CD4-positive, alpha-beta T cell treated with Interleukin-21 for 1 hour (primary cell): ENCODE data around the gene CCDC80.

Source experiments
- DNase-seq: peaks from one replicate; pipeline ENCODE4 v3.0.0-alpha.2; 2020

The CCDC80 gene

DNA sequence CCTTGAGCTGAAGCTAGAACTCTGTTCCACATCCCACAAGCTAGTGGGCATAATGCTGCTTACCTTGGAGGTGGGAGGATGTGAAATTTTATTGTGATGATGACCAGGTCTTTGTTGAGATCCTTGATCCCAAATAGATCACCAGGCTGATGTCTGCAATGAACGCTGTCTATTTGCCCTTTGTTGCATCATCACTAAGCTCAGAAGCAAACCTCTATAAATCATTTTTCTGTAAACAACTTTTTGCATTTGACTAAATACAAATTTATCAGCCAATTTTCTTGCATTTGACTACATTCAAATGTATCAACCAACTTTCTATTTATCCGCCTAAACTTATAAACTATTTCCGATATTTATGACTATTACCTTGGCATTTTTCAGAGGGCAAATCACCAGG, 9.7 kb downstream of the CCDC80 start:
- no peak for DNase-seq

DNA sequence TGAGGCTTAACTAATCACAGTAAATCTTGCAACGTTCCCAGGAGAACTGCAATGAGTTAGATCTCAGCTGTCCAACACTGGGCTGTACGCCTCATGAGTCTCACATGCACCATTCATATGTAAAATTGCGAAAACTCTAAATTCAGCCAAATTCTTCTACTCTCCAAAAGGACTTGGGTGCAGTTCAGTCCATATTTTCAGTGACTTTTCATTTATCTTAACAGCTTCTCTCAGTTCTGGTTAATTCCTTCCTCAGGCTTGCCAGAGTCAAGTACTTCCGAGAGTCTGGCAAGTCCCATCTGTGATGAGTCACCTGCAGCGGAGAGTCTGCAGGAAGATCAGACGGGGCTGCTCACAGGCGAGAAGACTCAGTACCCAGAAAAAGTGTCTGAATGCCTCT, 11.5 kb downstream of the CCDC80 start:
- no peak for DNase-seq

DNA sequence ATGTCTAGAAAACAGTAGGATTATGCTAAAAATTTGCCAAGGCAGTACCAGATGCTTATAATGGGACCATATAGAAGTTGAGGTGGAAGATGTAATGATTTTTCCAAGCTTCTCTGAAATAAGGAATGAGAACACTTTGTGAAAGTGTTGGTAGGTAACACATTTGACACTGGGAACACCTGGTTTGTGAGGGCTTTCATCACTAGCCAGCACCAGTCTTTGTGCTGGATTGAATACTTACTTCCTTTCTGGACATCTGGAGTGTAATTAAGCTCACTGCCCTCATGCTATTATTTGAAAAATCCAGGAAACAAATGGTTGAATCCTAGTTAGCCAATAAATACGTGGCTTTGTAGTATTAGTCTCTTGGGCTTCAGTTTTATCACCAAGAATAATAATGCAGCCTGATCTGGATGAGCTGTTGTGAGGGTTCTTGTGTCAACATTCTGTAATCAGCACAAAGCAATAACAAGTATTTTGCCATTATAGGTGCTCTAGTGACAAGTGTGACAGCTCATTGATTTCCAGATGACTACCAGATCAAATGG, 12.9 kb downstream of the CCDC80 start:
- DNase-seq = no peak

DNA sequence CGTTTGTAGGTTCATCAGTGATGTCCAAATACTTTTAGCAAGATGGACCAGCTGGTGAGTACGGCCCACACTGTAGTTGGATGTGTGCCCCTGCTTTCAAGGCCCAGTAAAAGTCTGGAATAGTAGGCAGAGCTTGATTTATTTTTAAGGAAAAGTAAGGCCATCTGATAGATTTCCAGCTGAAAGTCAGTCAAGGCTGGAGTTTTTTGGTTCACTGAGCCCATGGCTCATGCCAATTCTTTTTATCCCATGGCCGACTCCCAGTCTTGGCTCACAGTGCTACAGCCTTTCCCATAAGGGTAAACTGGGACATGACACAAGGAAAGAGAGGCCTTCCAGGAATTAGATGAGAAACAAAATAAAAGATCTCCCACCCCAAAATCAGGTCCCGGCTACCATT, 13.5 kb downstream of the CCDC80 start:
- DNase-seq = no peak

DNA sequence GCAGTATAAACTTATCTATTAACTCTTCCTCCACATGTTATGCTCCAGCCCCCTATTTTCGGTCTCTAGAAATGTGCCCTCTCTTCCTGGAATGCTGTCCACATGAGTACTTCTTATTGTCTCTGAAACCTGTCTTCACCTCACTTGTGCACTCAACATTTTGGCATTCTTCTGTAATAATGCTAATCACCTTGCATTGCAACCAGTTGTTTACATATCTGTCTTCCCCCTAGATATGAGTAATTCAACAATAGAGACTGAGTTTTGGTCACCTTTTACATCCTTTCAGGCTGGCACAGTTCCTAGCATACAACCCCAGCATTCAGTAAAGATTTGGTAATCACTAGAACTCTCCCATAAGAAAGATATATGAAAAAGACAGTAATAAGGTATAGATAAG, 17.2 kb downstream of the CCDC80 start:
- DNase-seq = no peak

DNA sequence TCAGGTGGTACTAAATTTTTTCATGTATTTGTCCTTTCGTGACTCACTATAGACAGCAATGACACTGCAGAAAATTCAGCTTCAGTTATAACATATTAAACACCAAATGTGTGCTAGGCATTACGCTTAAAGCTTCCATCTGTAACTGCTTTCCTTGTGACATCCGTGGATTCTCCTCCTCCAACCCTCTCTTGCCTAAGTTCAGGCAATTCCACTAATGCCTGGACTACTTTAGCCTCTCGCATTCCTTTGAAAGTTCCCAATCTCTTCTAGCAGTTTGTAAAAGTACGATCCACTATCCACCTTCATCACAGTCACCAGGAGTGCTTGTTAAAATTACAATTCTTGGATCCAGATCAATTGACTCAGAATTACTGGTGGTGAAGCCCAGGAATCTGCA, 17.7 kb downstream of the CCDC80 start:
- DNase-seq = no peak

DNA sequence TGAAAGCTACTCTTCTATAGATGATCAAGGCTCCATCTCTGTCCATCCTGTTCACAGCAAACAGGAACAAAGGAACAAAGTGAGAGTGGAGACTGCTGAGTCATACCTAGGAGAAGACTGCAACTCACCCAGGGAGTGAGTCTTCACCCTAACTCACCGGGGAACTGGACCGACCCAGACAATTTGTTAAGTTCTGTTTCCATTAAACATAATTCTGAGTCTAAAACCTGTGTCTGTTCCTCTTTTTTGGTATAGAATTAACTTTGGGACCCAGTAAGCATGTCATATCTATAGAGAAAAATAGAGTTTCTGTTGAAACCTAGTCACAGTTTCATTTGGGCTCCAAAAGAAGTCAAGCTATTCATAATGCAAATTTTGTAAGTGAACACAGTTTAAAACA, 21.6 kb downstream of the CCDC80 start:
- no peak for DNase-seq

DNA sequence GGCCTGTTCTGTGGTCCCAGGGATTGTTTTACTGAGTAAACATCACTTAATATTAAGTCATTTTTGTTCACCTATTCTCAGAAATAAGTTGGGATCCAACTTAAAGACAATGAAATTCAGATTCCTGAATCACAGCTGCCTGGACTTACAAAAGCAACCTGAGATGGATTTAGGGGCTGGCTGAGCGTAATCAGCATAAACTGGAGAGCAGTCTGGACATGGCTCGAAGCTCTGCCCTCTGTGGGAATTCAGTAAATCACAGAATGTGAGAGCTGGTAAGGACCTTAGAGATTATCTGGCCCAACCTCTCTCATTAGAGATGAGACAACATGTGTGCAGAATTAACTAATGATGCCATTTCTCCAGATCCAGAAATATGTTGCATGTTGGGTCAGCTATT, 23.7 kb downstream of the CCDC80 start:
- DNase-seq = no peak

DNA sequence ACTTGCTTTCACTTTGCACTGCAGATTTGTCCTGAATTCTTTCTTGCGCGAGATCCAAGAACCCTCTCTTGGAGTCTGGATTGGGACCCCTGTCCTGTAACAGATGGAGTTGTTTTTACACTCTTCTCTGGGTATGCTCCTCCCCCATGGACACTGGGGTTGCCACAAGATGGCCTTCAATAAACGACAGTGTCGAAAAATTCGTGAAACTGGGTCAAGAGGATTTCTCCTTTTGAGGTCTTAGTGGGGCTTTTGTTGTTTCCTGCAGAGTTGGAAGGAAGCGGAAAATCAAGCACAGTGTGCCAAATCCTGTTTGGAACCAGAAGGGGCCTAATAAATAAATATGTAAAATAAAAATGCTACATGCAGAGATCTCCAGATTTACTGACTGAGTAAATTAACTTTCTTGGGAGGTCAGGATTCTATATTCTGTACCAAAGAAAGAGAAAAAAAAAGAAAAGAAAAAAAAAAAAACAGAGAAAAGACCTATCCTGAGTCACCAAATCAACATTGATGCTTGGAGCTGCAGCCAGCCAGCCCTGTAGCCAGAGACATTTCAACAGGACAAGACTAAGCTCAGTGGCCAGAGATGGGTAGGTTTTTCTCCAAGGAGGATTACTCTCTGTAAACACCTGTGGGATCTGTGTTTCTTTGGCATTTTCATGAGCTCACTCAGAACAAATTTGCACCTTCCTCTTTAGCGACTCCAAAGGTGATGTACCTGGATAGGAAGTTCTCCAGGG, 24.8 kb downstream of the CCDC80 start:
- no peak for DNase-seq

DNA sequence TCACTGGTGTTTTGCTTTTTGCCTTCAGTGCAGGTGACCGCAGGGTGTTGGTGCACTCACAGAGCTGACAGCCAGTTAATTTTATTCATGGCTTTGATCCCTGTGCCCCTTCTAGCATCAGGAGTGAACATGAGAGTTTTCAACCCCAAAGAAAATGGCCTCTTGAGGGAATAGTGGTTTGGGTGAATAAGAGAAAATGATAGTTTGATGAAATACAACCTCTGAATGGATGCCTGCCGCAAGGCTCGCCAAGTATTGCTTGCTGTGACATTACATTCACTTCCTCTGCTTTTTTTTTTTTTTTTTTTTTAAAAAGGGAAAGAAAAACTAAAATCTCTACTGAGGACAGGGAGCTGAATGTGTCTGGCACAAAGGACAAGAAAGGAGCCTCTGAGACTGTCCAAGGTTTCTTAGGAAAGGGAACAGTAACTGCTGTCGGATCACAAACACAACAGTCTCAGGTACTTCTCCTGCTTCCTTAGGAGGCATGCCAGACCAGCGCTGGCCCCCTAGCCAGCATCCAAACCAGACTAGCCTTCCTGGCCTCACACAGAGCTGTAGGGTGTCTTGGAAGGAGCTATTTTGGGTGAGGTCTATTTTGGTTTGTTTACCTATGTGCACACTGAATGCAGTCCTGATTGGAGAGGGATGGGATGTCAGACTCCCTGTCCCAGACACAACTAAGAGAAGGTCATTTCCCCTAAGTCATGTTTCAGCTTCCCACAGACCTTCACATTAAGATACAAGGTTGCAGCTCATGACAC, 29.0 kb downstream of the CCDC80 start:
- DNase-seq = no peak

DNA sequence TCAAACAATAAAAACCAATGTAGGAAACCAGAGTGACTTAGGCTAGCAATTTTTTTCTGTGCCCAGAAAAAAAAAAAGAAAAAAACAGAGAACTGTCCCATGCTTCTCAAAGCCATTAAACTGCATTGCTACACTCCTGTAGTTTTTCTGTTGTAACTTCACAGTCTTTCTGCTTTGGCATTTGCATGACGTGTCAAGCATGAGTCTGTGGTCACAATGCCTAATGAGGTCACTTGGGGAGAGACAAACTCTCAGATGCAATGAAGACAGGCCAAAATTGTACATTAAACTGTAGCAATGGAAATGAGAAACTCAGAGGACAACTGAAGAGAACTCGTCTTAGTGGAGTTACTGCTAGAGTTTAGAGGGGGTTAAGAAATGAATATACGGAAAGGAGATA, 30.8 kb downstream of the CCDC80 start:
- DNase-seq = no peak

DNA sequence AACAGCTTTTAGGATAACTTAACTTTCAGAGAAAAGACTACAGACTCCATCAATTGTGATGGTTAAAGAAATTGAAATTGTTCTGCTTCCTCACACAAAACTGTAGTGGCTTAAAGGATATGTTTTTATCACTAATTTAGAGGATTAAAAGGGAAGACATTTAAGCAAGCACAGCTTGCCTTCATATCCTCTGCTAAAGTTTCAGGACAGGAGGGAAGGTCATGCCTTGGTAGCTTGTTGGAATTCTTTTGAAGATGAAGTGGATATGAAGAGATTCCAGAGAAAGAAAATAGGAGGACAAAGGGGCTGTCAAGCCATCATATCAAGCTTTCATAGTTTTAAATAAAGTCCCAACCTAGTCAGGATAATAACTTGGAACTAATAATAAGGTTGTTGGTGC, 33.1 kb downstream of the CCDC80 start:
- DNase-seq = no peak

DNA sequence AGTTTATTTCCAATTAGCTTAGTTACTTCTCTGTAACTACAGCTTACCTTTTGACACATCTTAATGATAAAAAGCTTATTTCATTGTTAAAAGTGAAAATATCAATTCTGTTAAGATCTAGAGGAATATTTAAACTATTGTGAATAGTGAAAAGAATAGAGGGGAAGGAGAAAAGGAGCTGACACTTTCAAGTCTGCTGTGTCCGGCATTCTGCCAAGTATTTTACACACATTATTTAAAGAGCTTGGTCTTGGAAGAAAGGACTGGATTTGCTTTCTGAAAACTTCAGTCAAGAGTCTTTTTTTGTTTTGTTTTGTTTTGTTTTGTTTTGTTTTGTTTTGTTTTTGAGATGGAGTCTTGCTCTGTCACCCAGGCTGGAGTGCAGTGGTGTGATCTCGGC, 34.8 kb downstream of the CCDC80 start:
- no peak for DNase-seq

DNA sequence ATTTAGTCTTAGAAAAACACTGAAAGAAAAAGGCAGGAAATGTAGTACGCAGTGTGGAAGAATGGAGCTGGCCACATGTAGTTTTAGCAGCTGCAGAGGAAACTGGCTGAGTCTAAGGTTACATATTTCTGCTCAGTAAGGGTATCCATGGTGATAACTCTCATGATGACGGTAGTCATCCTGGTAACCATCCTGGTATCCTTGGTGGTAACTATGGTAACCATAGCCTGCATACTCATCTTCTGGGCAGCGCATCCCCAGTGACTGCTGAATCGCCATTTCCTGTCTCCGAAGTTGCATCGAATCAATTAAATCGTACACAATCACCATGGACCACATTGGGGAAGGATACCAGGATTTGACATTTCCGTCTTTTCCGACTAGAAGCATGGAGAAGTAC, 35.7 kb downstream of the CCDC80 start:
- no peak for DNase-seq

DNA sequence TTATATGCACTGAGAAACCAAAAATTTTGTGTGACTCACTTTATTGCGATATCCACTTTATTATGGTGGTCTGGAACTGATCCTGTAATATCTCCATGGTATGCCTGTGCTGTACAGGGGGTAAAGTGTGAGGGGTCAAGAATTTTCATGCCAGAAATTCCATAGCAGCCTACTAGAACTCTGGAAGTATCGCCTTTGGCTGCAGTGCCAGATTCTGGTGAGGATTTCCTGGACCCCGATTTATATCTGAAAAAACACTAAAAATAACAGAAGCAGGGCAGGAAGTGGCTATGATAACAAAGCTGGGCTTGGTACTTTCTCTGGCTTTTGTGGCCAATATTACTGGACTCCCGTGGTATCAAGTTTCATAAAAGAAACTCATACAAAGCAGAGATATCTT, 36.4 kb downstream of the CCDC80 start:
- DNase-seq = no peak

DNA sequence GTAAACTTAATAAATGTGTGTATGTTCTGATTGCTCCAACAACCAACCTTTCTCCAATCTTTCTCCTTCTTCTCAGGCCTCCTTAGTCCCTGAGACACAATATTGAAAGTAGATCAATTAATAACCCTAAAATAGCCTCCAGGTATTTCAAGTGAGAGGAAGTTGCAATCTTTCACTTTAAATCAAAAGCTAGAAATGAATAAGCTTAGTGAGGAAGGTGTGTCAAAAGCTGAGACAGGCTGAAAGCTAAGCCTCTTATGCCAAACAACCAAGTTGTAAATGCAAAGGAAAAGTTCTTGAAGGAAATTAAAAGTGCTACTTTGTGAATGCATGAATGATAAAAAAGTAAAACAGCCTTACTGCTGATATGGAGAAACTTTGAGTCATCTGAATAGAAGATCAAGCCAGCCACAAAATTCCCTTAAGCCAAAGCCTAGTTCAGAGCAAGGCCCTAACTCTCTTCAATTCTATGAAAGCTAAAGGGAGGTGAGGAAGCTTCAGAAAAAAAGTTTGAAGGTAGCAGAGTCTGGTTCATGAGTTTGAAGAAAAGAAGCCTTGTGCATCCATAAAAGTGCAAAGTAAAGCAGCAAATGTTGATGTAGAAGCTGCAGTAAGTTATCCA, 38.6 kb downstream of the CCDC80 start:
- DNase-seq = no peak

DNA sequence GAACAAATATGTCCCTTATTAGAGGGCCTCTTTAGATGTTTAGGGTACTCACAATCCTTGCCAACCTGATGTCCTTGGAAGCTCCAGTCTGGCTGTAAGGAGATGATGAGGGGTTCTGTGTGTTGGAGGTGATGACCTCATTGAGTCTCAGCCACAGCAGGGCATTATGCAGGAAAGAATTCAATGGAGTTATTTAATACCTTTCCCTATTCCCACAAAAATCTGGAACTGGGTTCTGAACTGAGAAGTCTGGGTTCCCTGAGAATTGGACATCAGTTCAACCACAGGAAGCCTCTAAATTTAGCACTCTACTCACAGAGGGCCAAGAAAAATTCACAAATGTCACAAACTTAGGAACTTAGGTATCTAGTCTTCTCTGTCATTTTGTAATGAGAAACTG, 42.2 kb downstream of the CCDC80 start:
- no peak for DNase-seq

DNA sequence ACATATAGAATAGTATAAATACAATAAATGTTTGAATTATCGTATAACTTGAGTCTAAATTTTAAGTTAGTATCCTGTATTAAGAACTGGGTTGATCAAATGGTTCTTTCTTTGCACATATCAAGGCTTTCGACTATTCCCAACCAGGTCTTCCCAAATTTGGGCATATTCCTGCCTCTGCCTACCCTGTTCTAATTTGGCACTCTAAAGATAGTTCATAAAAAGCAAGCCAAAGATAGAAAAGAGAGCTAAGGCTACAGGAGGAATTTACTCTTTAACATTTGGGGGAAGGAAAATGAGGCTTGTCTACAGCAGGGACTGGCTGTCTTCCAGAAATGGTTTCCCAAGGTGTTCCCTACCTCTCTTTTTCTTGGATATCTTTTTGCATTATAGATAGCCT, 43.0 kb downstream of the CCDC80 start:
- DNase-seq = no peak

DNA sequence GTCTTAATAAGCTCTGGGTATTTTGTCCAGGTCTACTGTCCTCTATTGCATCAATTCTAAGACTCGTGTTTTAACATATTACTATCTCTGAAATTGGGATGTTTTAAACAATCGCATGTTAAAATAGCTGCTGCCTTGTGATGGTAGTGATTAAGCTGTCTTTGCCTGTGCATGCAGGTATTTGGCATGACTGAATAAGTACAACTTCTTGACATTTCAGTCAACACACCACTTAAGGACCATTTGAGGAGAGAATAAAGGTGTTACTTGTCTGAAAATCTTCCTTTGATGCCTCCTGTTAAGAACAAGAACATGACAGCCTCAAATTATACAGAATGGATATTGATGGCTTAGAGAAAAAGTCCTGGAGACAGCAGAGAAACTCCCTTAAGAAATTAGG, 46.1 kb downstream of the CCDC80 start:
- no peak for DNase-seq

DNA sequence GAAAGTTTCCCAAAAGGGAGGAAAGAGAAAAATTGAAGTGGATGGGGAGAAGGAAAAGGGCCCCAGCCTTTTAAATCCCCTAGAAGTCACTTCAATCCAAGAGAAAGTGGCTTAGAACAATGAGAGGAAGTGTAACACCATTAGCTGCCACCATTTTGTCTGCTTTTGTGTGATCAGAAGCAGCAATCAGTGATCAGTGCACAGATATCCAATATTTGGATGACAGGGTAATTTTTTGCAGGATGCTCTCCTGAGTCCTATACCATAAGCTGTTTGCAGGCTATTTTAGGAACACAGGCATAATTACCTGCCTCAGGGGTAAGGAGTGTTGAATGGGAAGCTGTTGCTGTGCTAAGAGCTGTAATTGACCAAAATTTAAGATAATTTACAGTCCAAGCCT, 47.7 kb downstream of the CCDC80 start:
- no peak for DNase-seq

DNA sequence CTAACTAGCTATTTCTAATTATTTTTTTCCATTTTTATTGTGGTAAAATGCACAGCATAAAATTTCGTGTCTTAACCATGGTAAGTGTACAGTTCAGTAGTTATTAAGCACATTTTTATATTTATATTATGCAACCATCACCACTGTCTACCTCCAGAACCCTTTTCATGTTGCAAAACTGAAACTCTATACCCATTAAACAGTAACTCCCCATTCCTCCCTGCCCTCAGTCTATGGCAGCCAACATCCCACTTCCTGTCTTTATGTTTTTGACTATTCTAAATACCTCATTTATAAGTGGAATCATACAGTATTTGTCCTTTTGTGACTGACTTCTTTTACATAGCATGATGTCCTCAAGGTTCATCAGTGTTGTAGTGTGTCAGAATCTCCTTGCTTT, 53.6 kb downstream of the CCDC80 start:
- DNase-seq = no peak

DNA sequence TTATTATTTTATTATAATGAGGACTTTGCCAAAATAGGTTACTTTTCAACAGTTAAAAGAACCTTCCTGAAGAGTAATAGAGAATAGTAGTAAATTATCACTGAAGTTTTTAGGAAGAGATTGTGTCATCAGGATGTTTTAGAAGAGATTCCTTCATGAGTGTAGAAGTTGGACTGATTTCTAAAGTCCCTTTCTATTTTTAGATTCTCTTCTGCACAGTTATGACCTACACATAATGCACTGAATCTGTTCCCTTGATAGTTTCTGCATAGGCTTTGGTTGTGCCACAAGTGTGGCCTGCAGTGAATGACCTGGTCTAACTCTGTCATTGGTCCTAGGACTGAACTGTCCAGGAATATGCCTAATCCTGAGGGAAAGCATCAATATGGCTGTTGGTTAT, 55.2 kb downstream of the CCDC80 start:
- no peak for DNase-seq

DNA sequence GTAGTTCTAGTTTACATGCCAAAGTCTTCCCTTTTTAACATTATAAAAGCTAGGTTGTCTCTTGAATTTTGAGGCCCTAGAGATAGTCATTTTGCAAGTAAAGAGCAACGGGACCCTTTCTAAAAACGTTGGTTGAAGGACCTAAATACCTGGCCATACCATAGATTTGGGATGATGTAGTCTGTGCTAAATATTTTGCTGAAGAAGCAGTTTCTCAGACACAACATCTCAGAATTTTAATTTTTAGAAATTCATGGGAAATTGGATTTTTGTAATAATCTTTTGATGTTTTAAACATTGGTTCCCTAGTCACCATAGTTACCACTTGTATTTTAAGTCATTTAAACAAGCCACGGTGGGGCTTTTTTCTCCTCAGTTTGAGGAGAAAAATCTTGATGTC, 57.8 kb downstream of the CCDC80 start:
- no peak for DNase-seq

DNA sequence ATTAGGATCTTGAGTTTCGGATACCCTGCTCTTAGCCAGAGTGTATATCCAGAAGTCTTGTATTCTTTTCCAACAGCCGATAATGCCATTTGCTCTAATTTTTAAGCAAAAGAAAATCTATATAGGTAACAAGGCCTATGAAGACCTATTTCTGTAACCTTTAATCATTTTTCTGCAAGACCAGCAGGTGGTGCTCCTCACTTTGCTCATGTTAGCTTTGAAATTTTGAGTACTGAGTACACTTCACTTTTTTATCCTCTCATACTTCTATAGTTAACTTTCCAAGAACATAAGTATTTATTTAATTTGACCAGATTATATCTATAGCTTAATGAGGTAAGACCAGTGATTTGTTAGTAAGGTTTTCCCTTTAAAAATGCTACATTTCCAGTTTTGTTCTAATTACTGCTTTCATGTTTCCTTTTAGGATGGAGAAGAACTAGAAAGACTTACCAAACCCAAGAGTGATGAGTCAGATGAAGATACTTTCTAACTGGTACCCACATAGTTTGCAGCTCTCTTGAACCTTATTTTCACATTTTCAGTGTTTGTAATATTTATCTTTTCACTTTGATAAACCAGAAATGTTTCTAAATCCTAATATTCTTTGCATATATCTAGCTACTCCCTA, 58.6 kb downstream of the CCDC80 start:
- DNase-seq = peak; percentile 34
